HG03457 (cell line): Measurements from ENCODE around the gene UBASH3B.

Experiments
- ATAC-seq: cut with Tn5 transposase; IDR thresholded peaks from one replicate; pipeline ENCODE4 v1.9.1; 2021; ENCODE audit warnings: moderate number of reproducible peaks; ENCODE audit not compliant: unreplicated experiment

UBASH3B gene

GRCh38 chr11:122751292-122752070, 96.0 kb downstream of the UBASH3B start:
- no peak for ATAC-seq

GRCh38 chr11:122754028-122754427, 98.5 kb downstream of the UBASH3B start:
- no peak for ATAC-seq

- no peak for ATAC-seq
Measured at GRCh38 chr11:122754553-122755322, 99.2 kb downstream of the UBASH3B start.

- ATAC-seq = no peak
Measured at GRCh38 chr11:122755409-122755808, 99.9 kb downstream of the UBASH3B start.

- no peak for ATAC-seq
Measured at GRCh38 chr11:122755941-122756340, 100.4 kb downstream of the UBASH3B start.

- ATAC-seq = no peak
Measured at GRCh38 chr11:122756417-122756816, 100.9 kb downstream of the UBASH3B start.

GRCh38 chr11:122757201-122757600, 101.7 kb downstream of the UBASH3B start:
- no peak for ATAC-seq

- no peak for ATAC-seq
Measured at GRCh38 chr11:122758339-122758738, 102.8 kb downstream of the UBASH3B start.

GRCh38 chr11:122758974-122759373, 103.5 kb downstream of the UBASH3B start:
- no peak for ATAC-seq

- no peak for ATAC-seq
Measured at GRCh38 chr11:122763108-122763507, 107.6 kb downstream of the UBASH3B start.

GRCh38 chr11:122764371-122765090, 109.0 kb downstream of the UBASH3B start:
- no peak for ATAC-seq

- ATAC-seq = no peak
Measured at GRCh38 chr11:122765487-122766131, 110.1 kb downstream of the UBASH3B start.

- ATAC-seq = no peak
Measured at GRCh38 chr11:122769126-122769780, 113.7 kb downstream of the UBASH3B start.

GRCh38 chr11:122772945-122773344, 117.4 kb downstream of the UBASH3B start:
- ATAC-seq = no peak

GRCh38 chr11:122773781-122774266, 118.3 kb downstream of the UBASH3B start:
- ATAC-seq = no peak

GRCh38 chr11:122775675-122776271, 120.3 kb downstream of the UBASH3B start:
- ATAC-seq = no peak

GRCh38 chr11:122776546-122776945, 121.0 kb downstream of the UBASH3B start:
- no peak for ATAC-seq

- ATAC-seq = no peak
Measured at GRCh38 chr11:122777343-122777742, 121.8 kb downstream of the UBASH3B start.

GRCh38 chr11:122778148-122778547, 122.6 kb downstream of the UBASH3B start:
- ATAC-seq = no peak

- no peak for ATAC-seq
Measured at GRCh38 chr11:122779047-122779629, 123.6 kb downstream of the UBASH3B start.
